Measurements from ENCODE around the gene CNST.

The CNST gene

GRCh38 chr1:246595146-246595545 is 28.9 kb downstream of the CNST start:
- Histone ChIP-seq H3K9me2 (replicated peaks; ENCODE audit: low read depth, low read length) (no peaks in the 10 kb centered on the region), H2AFZ (ENCODE audit: low read length) (no peak overlapping the region), H3K9me3 (ENCODE audit: insufficient read depth, low read depth, low read length) (peaks cover 5% of the 10 kb centered on the region), H3K79me2 (ENCODE audit: insufficient read depth, low read length) (peaks cover 73% of the 10 kb centered on the region), H4K20me1 (ENCODE audit: insufficient read depth, low read length, poor library complexity, severe bottlenecking) (peaks cover 12% of the 10 kb centered on the region), H3K9ac (ENCODE audit: low read depth, low read length, poor library complexity, severe bottlenecking) (no peak overlapping the region), H3K27me3 (ENCODE audit: insufficient read depth, low read length, poor library complexity, severe bottlenecking) (no peaks in the 10 kb centered on the region), H3K4me2 (ENCODE audit: low read depth, low read length, poor library complexity, severe bottlenecking) (no peak overlapping the region), H3K4me3 (ENCODE audit: low read length, poor library complexity, severe bottlenecking) (no peak overlapping the region), H3F3A (ENCODE audit: low read depth) (no peaks in the 10 kb centered on the region), H3K4me1 (ENCODE audit: insufficient read depth, low read length, poor library complexity, severe bottlenecking) (no peaks in the 10 kb centered on the region), H3K36me3 (ENCODE audit: insufficient read depth, low read length) (peaks cover 59% of the 10 kb centered on the region)
- no peak for TF ChIP-seq CTCF (conservative IDR thresholded peaks at IDR 0.05; ENCODE audit: low read length)
- TF ChIP-seq EZH2phosphoT487 (IDR thresholded peaks at IDR 0.05; ENCODE audit: borderline replicate concordance) = no peak

GRCh38 chr1:246597340-246597739 is 31.1 kb downstream of the CNST start:
- H3F3A ChIP-seq (ENCODE audit: low read depth) = no peaks in the 10 kb centered on the region
- H3K9ac ChIP-seq (ENCODE audit: low read depth, low read length, poor library complexity, severe bottlenecking) = no peak overlapping the region
- no peak overlapping the region for H2AFZ ChIP-seq (ENCODE audit: low read length)
- H4K20me1 ChIP-seq (ENCODE audit: insufficient read depth, low read length, poor library complexity, severe bottlenecking) = peaks cover 18% of the 10 kb centered on the region
- H3K4me1 ChIP-seq (ENCODE audit: insufficient read depth, low read length, poor library complexity, severe bottlenecking) = peaks cover 6% of the 10 kb centered on the region
- H3K36me3 ChIP-seq (ENCODE audit: insufficient read depth, low read length) = peaks cover 44% of the 10 kb centered on the region
- H3K4me3 ChIP-seq (ENCODE audit: low read length, poor library complexity, severe bottlenecking) = no peak overlapping the region
- no peak overlapping the region for H3K4me2 ChIP-seq (ENCODE audit: low read depth, low read length, poor library complexity, severe bottlenecking)
- TF ChIP-seq EZH2phosphoT487 (IDR thresholded peaks at IDR 0.05; ENCODE audit: borderline replicate concordance) = no peak
- no peak for TF ChIP-seq CTCF (conservative IDR thresholded peaks at IDR 0.05; ENCODE audit: low read length)
- no peaks in the 10 kb centered on the region for H3K9me3 ChIP-seq (ENCODE audit: insufficient read depth, low read depth, low read length)
- H3K79me2 ChIP-seq (ENCODE audit: insufficient read depth, low read length) = peaks cover 66% of the 10 kb centered on the region
- no peaks in the 10 kb centered on the region for H3K27me3 ChIP-seq (ENCODE audit: insufficient read depth, low read length, poor library complexity, severe bottlenecking)
- H3K9me2 ChIP-seq (replicated peaks; ENCODE audit: low read depth, low read length) = no peaks in the 10 kb centered on the region

GRCh38 chr1:246597971-246598370 is 31.7 kb downstream of the CNST start:
- Histone ChIP-seq H3K4me2 (ENCODE audit: low read depth, low read length, poor library complexity, severe bottlenecking) (no peak overlapping the region), H3K9me3 (ENCODE audit: insufficient read depth, low read depth, low read length) (no peaks in the 10 kb centered on the region), H2AFZ (ENCODE audit: low read length) (no peak overlapping the region), H3K27me3 (ENCODE audit: insufficient read depth, low read length, poor library complexity, severe bottlenecking) (no peaks in the 10 kb centered on the region), H3K36me3 (ENCODE audit: insufficient read depth, low read length) (peaks cover 39% of the 10 kb centered on the region), H3K79me2 (ENCODE audit: insufficient read depth, low read length) (peaks cover 62% of the 10 kb centered on the region), H3K4me3 (ENCODE audit: low read length, poor library complexity, severe bottlenecking) (no peak overlapping the region), H3K9ac (ENCODE audit: low read depth, low read length, poor library complexity, severe bottlenecking) (no peak overlapping the region), H4K20me1 (ENCODE audit: insufficient read depth, low read length, poor library complexity, severe bottlenecking) (peaks cover 24% of the 10 kb centered on the region), H3F3A (ENCODE audit: low read depth) (no peaks in the 10 kb centered on the region), H3K4me1 (ENCODE audit: insufficient read depth, low read length, poor library complexity, severe bottlenecking) (peaks cover 12% of the 10 kb centered on the region), H3K9me2 (replicated peaks; ENCODE audit: low read depth, low read length) (no peaks in the 10 kb centered on the region)
- TF ChIP-seq EZH2phosphoT487 (IDR thresholded peaks at IDR 0.05; ENCODE audit: borderline replicate concordance) (no peak), CTCF (conservative IDR thresholded peaks at IDR 0.05; ENCODE audit: low read length) (no peak)

Measured in Loucy (cell line).